NOMO-1 treated with DMSO at 0.1 percent for 48 hours (cell line): Measurements from ENCODE around the gene DUSP1.
A peak's percentile ranks its signal among the peaks of the same experiment; 100 is the strongest.

Experiments
- DNase-seq: peaks from one replicate; lab custom pipeline; 2025; ENCODE audit not compliant: unreplicated experiment; lab: John Stamatoyannopoulos, UW

DUSP1 gene

GRCh38 chr5:172782169-172783039, 11.4 kb upstream of the DUSP1 start:
- DNase-seq = peak; percentile 2

- no peak for DNase-seq
These were observed 8.8 kb upstream of the DUSP1 start for GRCh38 chr5:172779691-172780341.

GRCh38 chr5:172777881-172778814, 7.2 kb upstream of the DUSP1 start:
- peak; percentile 29 for DNase-seq

- DNase-seq = no peak
These were observed 5.2 kb upstream of the DUSP1 start for GRCh38 chr5:172776235-172776594.

GRCh38 chr5:172775326-172776234, 4.6 kb upstream of the DUSP1 start:
- peak; percentile 91 for DNase-seq

- DNase-seq = no peak
These were observed 3.7 kb upstream of the DUSP1 start for GRCh38 chr5:172774561-172775315.

GRCh38 chr5:172773481-172774469, 2.8 kb upstream of the DUSP1 start:
- no peak for DNase-seq

GRCh38 chr5:172772112-172772906, 1.3 kb upstream of the DUSP1 start:
- DNase-seq = peak; percentile 93

- DNase-seq = no peak
These were observed 580 bp upstream of the DUSP1 start for GRCh38 chr5:172771439-172772111.

GRCh38 chr5:172770374-172770674, 671 bp downstream of the DUSP1 start:
- DNase-seq = no peak

GRCh38 chr5:172769616-172770373, 1.2 kb downstream of the DUSP1 start:
- DNase-seq = no peak

- DNase-seq = no peak
These were observed 1.7 kb downstream of the DUSP1 start for GRCh38 chr5:172769342-172769615.

GRCh38 chr5:172768573-172769341, 2.2 kb downstream of the DUSP1 start:
- no peak for DNase-seq

GRCh38 chr5:172768098-172768572, 2.9 kb downstream of the DUSP1 start:
- no peak for DNase-seq

GRCh38 chr5:172766287-172767108, 4.5 kb downstream of the DUSP1 start:
- DNase-seq = no peak
